NT2/D1 (cell line): ENCODE results near the gene CARD11.

Experiments used
- DNase-seq: peaks from one replicate; pipeline ENCODE4 v3.0.0-alpha.2; 2011; ENCODE audit warnings: low read depth, low spot score
- H3K27me3 ChIP-seq: 2 replicates; pipeline ENCODE4 v1.6.0; 2011; ENCODE audit warnings: mild to moderate bottlenecking; ENCODE audit not compliant: insufficient read length, insufficient read depth
- H3K36me3 ChIP-seq: 2 replicates; pipeline ENCODE4 v1.6.1; 2011; ENCODE audit warnings: mild to moderate bottlenecking, low read length, mixed read lengths; ENCODE audit not compliant: insufficient read depth, insufficient read length
- H3K4me1 ChIP-seq: 2 replicates; pipeline ENCODE4 v1.5.1; 2011; ENCODE audit not compliant: insufficient read depth, insufficient read length
- H3K4me3 ChIP-seq: 2 replicates; pipeline ENCODE4 v1.5.1; 2011; ENCODE audit warnings: low read depth; ENCODE audit not compliant: insufficient read length
- H3K9ac ChIP-seq: 2 replicates; pipeline ENCODE4 v1.6.0; 2011; ENCODE audit warnings: low read depth; ENCODE audit not compliant: insufficient read length
- H3K9me3 ChIP-seq: 2 replicates; pipeline ENCODE4 v1.5.1; 2011; ENCODE audit warnings: mild to moderate bottlenecking, low read length; ENCODE audit not compliant: insufficient read depth
- SUZ12 ChIP-seq: IDR thresholded peaks from 2 replicates; pipeline ENCODE4 v1.6.1; 2011; ENCODE audit not compliant: insufficient read length, insufficient read depth; ENCODE audit errors: extremely low read depth
- YY1 ChIP-seq: IDR thresholded peaks from 2 replicates; pipeline ENCODE4 v1.6.1; 2011; ENCODE audit not compliant: insufficient read length, insufficient read depth
- ZNF274 ChIP-seq: IDR thresholded peaks from 2 replicates; pipeline ENCODE4 v1.6.1; 2011; ENCODE audit warnings: mild to moderate bottlenecking, low read depth, low read length

Gene CARD11

GRCh38 chr7:3020416-3020815 is 23.3 kb downstream of the CARD11 start:
- H3K4me3 ChIP-seq: no peak overlapping the region
- TF ChIP-seq ZNF274 (no peak), SUZ12 (no peak), YY1 (no peak)
- H3K9ac ChIP-seq: no peak overlapping the region
- peaks cover 20% of the 10 kb centered on the region for H3K9me3 ChIP-seq
- no peaks in the 10 kb centered on the region for H3K27me3 ChIP-seq
- DNase-seq: no peak
- H3K4me1 ChIP-seq: no peaks in the 10 kb centered on the region
- peaks cover 4% of the 10 kb centered on the region for H3K36me3 ChIP-seq

DNA sequence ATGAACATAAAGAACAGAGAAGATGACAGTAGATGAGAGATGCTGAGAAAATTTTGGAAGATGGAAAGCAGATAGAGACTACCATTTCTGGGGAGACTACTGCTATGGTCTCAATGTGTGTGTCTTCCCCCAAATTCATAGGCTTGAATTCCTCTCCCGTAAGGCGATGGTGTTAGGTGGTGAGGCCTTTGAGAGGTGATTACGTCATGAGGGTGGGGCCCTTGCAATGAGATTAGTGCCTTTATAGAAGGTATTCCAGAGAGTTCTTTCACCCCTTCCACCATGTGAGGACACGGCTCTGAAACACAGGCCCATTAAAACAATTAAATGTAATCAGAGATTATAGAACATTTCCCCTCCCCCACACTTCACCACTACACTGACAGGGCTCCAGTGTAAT is 23.9 kb downstream of the CARD11 start:
- Histone ChIP-seq H3K4me3 (no peak overlapping the region), H3K36me3 (peaks cover 4% of the 10 kb centered on the region), H3K4me1 (no peaks in the 10 kb centered on the region), H3K9me3 (peaks cover 17% of the 10 kb centered on the region), H3K27me3 (no peaks in the 10 kb centered on the region), H3K9ac (no peak overlapping the region)
- TF ChIP-seq SUZ12 (no peak), YY1 (no peak), ZNF274 (no peak)
- no peak for DNase-seq

GRCh38 chr7:3013975-3014792 is 29.5 kb downstream of the CARD11 start:
- Histone ChIP-seq H3K9ac (no peak overlapping the region), H3K27me3 (no peaks in the 10 kb centered on the region), H3K4me3 (no peak overlapping the region), H3K9me3 (no peaks in the 10 kb centered on the region), H3K4me1 (no peaks in the 10 kb centered on the region), H3K36me3 (peaks cover 1% of the 10 kb centered on the region)
- TF ChIP-seq SUZ12 (no peak), YY1 (no peak), ZNF274 (no peak)
- no peak for DNase-seq

DNA sequence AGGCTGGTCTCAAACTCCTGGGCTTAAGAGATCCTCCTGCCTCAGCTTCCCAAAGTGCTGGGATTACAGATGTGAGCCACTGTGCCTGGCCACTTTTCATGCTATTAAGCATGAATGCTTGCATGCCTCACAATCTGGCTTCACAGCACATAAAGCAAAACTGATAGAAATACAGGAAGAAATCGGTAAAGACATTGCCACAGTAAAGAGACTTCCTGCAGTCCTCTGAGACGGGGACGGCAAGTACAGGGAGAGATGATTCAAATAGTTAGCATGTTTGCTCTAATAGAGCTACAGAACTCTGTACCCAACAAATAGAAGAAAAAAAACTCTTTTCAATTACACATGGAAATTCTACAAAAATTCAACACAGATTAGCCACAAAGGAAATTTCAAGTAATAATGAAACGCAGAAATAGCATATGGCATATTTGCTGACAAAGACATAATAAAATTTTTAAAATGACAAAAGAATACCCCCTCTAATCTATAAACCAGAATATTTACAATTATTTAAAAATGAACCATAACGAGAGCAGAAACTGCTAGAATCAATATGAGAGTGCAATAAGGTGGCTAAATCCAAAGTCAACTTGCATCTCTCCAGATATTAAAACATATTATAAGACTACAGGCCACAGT is 32.3 kb downstream of the CARD11 start:
- no peak for TF ChIP-seq SUZ12
- Histone ChIP-seq H3K27me3 (no peaks in the 10 kb centered on the region), H3K36me3 (no peaks in the 10 kb centered on the region), H3K9ac (no peak overlapping the region), H3K4me3 (no peak overlapping the region), H3K4me1 (no peaks in the 10 kb centered on the region), H3K9me3 (no peaks in the 10 kb centered on the region)
- no peak for DNase-seq

- Histone ChIP-seq H3K9me3 (no peaks in the 10 kb centered on the region), H3K27me3 (no peaks in the 10 kb centered on the region), H3K4me1 (no peaks in the 10 kb centered on the region), H3K36me3 (no peaks in the 10 kb centered on the region), H3K4me3 (no peak overlapping the region), H3K9ac (no peak overlapping the region)
- DNase-seq: no peak
- TF ChIP-seq YY1 (no peak), SUZ12 (no peak), ZNF274 (no peak)
These were observed 33.5 kb downstream of the CARD11 start for GRCh38 chr7:3010161-3010560.

- no peak for DNase-seq
- Histone ChIP-seq H3K4me1 (no peaks in the 10 kb centered on the region), H3K9ac (no peak overlapping the region), H3K9me3 (no peaks in the 10 kb centered on the region), H3K27me3 (no peaks in the 10 kb centered on the region), H3K4me3 (no peak overlapping the region), H3K36me3 (no peaks in the 10 kb centered on the region)
- TF ChIP-seq YY1 (no peak), ZNF274 (no peak), SUZ12 (no peak)
These were observed 34.6 kb downstream of the CARD11 start for GRCh38 chr7:3009086-3009485.

- H3K36me3 ChIP-seq: no peaks in the 10 kb centered on the region
- DNase-seq: no peak
These were observed 35.3 kb downstream of the CARD11 start for GRCh38 chr7:3008386-3008785.

More at GRCh38 chr7:3008386-3008785, 35.3 kb downstream of the CARD11 start:
- Histone ChIP-seq H3K9ac (no peak overlapping the region), H3K9me3 (no peaks in the 10 kb centered on the region), H3K4me1 (no peaks in the 10 kb centered on the region), H3K4me3 (no peak overlapping the region), H3K27me3 (no peaks in the 10 kb centered on the region)
- TF ChIP-seq YY1: no peak
